Measurements from ENCODE around the gene PRKG2. TPM values are rescaled to one million over a fixed set of nuclear protein-coding genes. Genes with fewer than 3 reads are reported as not detected.

Gene PRKG2
- polyA plus RNA-seq, 1 of the 3 experiments (the other 2 are of a cell fraction): not detected

DNA sequence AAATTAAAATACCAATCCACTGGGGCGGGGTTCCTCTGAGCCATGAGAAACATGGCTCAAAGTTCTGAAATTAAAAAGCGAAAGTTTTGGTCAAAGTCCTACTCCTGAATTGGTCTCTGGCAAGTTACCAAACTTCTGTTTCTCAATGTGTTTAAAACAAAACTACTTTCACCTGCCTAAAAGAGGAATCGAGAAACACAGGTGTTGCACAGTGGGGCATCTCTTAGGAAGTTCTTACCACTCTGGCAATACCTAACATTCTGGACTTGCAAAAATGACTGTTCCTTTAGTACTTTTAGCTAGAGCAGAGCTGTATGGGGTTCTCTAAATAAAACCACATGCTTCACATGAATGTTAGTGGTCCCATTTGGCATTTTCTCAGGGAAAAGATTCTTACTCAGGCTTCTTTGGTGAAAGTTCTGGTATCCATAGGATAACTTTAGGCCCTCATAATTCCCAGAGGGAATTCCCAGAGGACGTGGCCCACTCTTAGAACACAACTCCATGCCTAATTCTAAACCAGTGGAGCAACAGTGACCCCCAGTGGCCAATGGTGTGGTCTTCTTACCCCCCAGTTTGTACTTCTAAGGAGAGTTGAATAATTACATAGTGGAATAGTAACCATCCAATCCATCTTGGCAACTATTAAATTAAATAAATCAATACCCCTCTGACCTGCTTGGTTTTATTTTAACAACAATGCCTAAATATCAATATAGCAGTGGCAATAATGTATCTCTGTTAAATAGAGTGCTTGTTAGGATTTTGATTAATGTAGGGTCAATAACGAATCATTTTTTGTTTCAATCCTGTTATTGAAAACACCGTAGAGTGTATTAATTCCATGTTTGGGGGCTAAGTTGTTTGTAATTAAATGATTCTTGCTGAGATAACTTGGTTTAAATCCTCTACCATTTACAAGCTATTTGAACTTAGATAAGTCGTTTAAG is 162.6 kb downstream of the PRKG2 start:
- Histone ChIP-seq H3K79me2 (ENCODE audit: insufficient read depth) (no peaks in the 10 kb centered on the region), H4K20me1 (ENCODE audit: insufficient read depth) (no peaks in the 10 kb centered on the region), H3K9me3 (no peaks in the 10 kb centered on the region), H3K27ac (ENCODE audit: low read depth in 2 of 2, low read length in 1 of 2) (no peak overlapping the region), H3K36me3 (replicated peaks in 1 of 2; ENCODE audit: control insufficient read depth in 1 of 2, insufficient read depth in 2 of 2, low read length in 1 of 2) (no peaks in the 10 kb centered on the region), H3K9me2 (no peaks in the 10 kb centered on the region), H2AFZ (ENCODE audit: low read depth) (no peak overlapping the region), H3K4me3 (ENCODE audit: low read depth in 2 of 2, low read length in 1 of 2) (no peak overlapping the region; a peak in 1 of 4 replicates), H3K27me3 (ENCODE audit: insufficient read depth) (no peaks in the 10 kb centered on the region; the same call in 1 of the 2 replicates), H3K4me1 (ENCODE audit: control insufficient read depth in 1 of 2, insufficient read depth in 2 of 2, low read depth in 1 of 2, low read length in 1 of 2) (no peaks in the 10 kb centered on the region), H3K9ac (no peak overlapping the region), H3F3A (replicated peaks; ENCODE audit: insufficient read depth) (no peaks in the 10 kb centered on the region), H3K4me2 (no peak overlapping the region)
- ChIA-PET CTCF (interaction anchor here (0.7 to 4.4 kb wide), 7 partner anchors 10 to 789 kb away, joined by 3 to 26 read pairs (median 3); no protein-coding TSS in a partner anchor), POLR2A (no interaction called here)
- WGBS (ENCODE audit: low lambda C conversion rate): 4% methylated on average over 7 of the region's 7 CpGs
- DNase-seq: peak; percentile 20
- TF ChIP-seq MXI1 (IDR thresholded peaks at IDR 0.05; ENCODE audit: low read depth, low read length) (no peak), EP300 (IDR thresholded peaks at IDR 0.05; ENCODE audit: borderline replicate concordance in 1 of 2, low read depth in 1 of 2, low read length in 1 of 2) (no peak), YY1 (IDR thresholded peaks at IDR 0.05; ENCODE audit: low read depth) (no peak), NRF1 (IDR thresholded peaks at IDR 0.05; ENCODE audit: low read depth, low read length) (no peak), FOXM1 (IDR thresholded peaks at IDR 0.05; ENCODE audit: low read depth) (no peak), GABPA (IDR thresholded peaks at IDR 0.05; ENCODE audit: low read depth) (no peak), POLR2AphosphoS5 (IDR thresholded peaks at IDR 0.05; ENCODE audit: low read depth, low read length) (no peak), RAD21 (IDR thresholded peaks at IDR 0.05; ENCODE audit: low read length) (peak; percentile 70), TAF1 (IDR thresholded peaks at IDR 0.05; ENCODE audit: borderline replicate concordance, low read depth, low read length) (no peak), SMC3 (IDR thresholded peaks at IDR 0.05; ENCODE audit: low read depth, low read length) (peak; percentile 51), FOXJ3 (CRISPR knock-in tag; IDR thresholded peaks at IDR 0.05) (no peak), NFIC (IDR thresholded peaks at IDR 0.05; ENCODE audit: borderline replicate concordance) (no peak), EZH2phosphoT487 (IDR thresholded peaks at IDR 0.05; ENCODE audit: borderline replicate concordance, low read depth) (no peak), RXRA (IDR thresholded peaks at IDR 0.05; ENCODE audit: borderline replicate concordance, low read depth) (no peak), FOSL2 (IDR thresholded peaks at IDR 0.05; ENCODE audit: borderline replicate concordance, low read depth) (no peak)
- TF ChIP-seq, protein P1, sequence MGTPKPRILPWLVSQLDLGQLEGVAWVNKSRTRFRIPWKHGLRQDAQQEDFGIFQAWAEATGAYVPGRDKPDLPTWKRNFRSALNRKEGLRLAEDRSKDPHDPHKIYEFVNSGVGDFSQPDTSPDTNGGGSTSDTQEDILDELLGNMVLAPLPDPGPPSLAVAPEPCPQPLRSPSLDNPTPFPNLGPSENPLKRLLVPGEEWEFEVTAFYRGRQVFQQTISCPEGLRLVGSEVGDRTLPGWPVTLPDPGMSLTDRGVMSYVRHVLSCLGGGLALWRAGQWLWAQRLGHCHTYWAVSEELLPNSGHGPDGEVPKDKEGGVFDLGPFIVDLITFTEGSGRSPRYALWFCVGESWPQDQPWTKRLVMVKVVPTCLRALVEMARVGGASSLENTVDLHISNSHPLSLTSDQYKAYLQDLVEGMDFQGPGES (IDR thresholded peaks at IDR 0.05; ENCODE audit: low read depth, low read length): no peak
- TF ChIP-seq, protein P2, sequence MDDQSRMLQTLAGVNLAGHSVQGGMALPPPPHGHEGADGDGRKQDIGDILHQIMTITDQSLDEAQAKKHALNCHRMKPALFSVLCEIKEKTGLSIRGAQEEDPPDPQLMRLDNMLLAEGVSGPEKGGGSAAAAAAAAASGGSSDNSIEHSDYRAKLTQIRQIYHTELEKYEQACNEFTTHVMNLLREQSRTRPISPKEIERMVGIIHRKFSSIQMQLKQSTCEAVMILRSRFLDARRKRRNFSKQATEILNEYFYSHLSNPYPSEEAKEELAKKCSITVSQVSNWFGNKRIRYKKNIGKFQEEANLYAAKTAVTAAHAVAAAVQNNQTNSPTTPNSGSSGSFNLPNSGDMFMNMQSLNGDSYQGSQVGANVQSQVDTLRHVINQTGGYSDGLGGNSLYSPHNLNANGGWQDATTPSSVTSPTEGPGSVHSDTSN (IDR thresholded peaks at IDR 0.05): no peak
- TF ChIP-seq, protein P3, sequence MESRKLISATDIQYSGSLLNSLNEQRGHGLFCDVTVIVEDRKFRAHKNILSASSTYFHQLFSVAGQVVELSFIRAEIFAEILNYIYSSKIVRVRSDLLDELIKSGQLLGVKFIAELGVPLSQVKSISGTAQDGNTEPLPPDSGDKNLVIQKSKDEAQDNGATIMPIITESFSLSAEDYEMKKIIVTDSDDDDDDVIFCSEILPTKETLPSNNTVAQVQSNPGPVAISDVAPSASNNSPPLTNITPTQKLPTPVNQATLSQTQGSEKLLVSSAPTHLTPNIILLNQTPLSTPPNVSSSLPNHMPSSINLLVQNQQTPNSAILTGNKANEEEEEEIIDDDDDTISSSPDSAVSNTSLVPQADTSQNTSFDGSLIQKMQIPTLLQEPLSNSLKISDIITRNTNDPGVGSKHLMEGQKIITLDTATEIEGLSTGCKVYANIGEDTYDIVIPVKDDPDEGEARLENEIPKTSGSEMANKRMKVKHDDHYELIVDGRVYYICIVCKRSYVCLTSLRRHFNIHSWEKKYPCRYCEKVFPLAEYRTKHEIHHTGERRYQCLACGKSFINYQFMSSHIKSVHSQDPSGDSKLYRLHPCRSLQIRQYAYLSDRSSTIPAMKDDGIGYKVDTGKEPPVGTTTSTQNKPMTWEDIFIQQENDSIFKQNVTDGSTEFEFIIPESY (IDR thresholded peaks at IDR 0.05; ENCODE audit: borderline replicate concordance, low read depth): no peak
- TF ChIP-seq, protein P4, sequence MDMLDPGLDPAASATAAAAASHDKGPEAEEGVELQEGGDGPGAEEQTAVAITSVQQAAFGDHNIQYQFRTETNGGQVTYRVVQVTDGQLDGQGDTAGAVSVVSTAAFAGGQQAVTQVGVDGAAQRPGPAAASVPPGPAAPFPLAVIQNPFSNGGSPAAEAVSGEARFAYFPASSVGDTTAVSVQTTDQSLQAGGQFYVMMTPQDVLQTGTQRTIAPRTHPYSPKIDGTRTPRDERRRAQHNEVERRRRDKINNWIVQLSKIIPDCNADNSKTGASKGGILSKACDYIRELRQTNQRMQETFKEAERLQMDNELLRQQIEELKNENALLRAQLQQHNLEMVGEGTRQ (IDR thresholded peaks at IDR 0.05; ENCODE audit: borderline replicate concordance, low read depth, low read length): no peak
- TF ChIP-seq, protein P5, sequence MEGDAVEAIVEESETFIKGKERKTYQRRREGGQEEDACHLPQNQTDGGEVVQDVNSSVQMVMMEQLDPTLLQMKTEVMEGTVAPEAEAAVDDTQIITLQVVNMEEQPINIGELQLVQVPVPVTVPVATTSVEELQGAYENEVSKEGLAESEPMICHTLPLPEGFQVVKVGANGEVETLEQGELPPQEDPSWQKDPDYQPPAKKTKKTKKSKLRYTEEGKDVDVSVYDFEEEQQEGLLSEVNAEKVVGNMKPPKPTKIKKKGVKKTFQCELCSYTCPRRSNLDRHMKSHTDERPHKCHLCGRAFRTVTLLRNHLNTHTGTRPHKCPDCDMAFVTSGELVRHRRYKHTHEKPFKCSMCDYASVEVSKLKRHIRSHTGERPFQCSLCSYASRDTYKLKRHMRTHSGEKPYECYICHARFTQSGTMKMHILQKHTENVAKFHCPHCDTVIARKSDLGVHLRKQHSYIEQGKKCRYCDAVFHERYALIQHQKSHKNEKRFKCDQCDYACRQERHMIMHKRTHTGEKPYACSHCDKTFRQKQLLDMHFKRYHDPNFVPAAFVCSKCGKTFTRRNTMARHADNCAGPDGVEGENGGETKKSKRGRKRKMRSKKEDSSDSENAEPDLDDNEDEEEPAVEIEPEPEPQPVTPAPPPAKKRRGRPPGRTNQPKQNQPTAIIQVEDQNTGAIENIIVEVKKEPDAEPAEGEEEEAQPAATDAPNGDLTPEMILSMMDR (IDR thresholded peaks at IDR 0.05): peak; percentile 87
- TF ChIP-seq, protein P6, sequence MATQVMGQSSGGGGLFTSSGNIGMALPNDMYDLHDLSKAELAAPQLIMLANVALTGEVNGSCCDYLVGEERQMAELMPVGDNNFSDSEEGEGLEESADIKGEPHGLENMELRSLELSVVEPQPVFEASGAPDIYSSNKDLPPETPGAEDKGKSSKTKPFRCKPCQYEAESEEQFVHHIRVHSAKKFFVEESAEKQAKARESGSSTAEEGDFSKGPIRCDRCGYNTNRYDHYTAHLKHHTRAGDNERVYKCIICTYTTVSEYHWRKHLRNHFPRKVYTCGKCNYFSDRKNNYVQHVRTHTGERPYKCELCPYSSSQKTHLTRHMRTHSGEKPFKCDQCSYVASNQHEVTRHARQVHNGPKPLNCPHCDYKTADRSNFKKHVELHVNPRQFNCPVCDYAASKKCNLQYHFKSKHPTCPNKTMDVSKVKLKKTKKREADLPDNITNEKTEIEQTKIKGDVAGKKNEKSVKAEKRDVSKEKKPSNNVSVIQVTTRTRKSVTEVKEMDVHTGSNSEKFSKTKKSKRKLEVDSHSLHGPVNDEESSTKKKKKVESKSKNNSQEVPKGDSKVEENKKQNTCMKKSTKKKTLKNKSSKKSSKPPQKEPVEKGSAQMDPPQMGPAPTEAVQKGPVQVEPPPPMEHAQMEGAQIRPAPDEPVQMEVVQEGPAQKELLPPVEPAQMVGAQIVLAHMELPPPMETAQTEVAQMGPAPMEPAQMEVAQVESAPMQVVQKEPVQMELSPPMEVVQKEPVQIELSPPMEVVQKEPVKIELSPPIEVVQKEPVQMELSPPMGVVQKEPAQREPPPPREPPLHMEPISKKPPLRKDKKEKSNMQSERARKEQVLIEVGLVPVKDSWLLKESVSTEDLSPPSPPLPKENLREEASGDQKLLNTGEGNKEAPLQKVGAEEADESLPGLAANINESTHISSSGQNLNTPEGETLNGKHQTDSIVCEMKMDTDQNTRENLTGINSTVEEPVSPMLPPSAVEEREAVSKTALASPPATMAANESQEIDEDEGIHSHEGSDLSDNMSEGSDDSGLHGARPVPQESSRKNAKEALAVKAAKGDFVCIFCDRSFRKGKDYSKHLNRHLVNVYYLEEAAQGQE (IDR thresholded peaks at IDR 0.05; ENCODE audit: low read depth, low read length): no peak
